GM08714 (cell line): ENCODE results near the gene SUFU.

Experiments
- H3K4me3 ChIP-seq: fragments of 200-500 bp; sonication (Bioruptor generic); 2 replicates; pipeline ENCODE4 v1.5.1; 2014; ENCODE audit warnings: mild to moderate bottlenecking, low read length, inconsistent platforms
- ZNF274 ChIP-seq: IDR thresholded peaks from 2 replicates; pipeline ENCODE4 v1.6.1; 2012; ENCODE audit warnings: mild to moderate bottlenecking, low read depth, low read length

SUFU gene

DNA sequence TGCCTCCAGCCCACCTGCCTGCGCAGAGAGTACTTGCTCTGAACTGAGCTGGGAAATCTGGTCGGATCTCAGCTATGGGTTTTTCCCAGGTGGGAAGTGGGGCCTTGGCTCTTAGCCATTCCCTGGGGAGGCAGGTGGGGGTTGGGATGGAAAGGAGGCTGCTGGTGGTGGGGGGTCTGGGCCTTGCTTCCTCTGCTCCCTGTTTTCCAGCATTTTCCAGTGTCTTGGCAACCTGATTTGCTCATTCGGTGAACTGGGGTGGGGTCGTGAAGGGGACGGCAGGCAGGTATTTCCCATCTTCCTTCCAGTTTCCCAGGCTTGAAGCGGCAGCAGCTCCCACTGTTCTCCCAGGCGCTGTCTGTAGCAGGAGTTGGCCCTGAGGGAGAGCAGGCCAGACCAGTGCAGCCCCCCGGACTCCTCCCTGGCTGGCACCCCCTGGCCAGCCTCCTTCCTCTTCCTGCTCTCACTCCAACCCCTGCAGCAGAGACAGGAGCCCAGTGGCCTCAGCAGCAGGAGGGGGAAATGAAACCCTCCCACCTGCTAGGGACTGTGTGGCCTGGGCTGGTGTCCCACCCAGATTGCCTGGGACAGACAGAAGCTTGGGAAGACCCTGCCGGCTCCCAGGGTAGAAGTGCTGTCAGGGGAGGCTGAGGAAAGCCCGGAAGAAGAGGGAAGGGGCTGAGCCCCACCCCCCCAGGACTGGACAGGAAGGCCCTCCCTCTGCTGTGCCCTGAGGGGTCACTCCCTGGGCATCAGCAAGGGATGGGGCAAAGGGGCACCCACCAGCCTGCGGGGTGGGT lies 147.1 kb downstream of the SUFU start:
- peak overlapping the region; percentile 16; the same call in 1 of the 2 replicates for H3K4me3 ChIP-seq
- TF ChIP-seq ZNF274 = no peak

DNA sequence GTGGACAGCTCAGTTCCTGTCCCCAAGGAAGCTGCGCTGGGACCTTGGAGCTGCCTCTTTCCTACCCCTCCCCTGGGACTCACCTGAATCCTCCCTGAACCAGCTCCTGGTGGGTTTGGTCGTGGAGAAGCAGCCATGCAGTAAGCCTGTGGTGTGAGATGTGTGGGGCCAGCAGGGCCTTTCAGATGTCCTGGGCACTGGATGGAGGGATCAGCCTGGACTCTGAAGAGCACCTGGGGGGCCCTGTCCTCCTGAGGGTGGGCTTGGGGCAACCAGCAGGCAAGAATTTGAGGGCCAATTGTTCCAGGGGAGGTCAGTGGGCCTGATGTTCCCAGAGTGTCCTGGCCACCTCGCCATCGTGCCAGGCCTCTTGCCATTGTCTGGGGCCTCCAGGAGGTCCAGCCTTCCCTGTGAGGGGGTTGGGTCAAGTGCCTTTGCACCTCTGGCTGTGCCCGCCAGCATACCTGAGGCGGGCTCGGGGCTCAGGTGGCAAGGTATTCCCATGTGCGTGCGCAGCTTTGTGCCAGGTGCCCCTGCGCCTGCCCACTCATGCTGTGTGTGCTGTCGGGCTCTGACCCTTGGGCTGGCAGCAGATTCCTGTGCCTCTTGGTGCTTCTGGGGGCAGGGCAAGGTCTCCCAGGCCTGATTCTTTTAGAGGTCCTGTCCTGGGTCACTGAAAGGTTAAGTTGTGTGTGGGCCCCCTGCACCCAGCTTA lies 147.8 kb downstream of the SUFU start:
- peak overlapping the region; percentile 16; the same call in 1 of the 2 replicates for H3K4me3 ChIP-seq
- no peak for TF ChIP-seq ZNF274

DNA sequence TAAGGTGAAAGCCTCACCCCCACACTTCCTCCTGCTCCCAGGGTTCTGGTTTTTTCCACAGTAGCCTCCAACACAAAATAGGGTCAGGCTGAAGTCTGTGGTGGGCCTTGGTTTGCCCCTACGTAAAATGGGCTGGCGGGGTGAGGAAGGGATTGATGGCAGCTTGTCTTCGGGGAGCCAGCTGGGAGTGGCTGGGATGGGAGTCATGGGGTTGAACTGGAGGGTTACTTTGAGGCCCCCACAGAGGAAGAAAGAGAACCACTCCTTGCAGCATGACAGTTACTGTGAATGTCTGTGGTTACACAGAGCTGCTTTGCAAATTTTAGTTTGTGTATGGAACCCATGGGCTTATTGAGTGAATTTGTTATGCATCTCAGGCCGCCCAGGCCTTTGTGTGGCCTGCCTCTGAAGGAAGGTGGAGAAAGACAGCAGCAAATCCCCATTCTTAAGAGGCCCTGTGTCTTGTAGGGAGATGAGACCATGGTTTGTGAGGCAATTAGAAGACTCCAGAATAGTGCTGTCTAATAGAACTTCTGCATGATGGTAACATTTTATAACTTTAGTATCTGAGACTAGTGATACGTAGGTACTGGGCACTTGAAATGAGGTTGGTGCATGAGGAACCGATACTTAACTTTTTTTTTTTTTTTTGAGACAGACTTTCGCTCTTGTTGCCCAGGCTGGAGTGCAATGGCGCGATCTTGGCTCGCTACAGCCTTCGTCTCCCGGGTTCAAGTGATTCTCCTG lies 148.6 kb downstream of the SUFU start:
- H3K4me3 ChIP-seq = peak overlapping the region; percentile 16; the same call in 1 of the 2 replicates
- no peak for TF ChIP-seq ZNF274

DNA sequence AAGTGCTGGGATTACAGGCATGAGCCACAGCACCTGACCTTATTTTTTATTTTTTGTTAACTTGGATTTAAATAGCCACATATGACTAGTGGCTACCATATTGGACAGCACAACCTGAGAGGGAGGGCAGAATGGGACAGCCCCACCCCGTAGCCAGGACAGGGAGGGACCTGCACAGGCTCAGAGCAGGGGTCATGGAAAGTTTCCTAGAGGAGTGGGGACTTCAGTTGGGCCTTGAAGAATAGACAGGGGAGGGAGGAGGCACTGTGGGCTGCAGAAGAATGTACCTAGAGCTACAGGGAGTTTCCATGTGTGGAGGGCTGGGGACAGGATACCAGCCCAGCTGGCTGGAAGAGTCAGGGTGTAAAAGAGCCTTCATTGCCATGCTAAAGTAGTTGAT lies 149.3 kb downstream of the SUFU start:
- no peak for TF ChIP-seq ZNF274
- no peak overlapping the region; the same call in 1 of the 2 replicates for H3K4me3 ChIP-seq

DNA sequence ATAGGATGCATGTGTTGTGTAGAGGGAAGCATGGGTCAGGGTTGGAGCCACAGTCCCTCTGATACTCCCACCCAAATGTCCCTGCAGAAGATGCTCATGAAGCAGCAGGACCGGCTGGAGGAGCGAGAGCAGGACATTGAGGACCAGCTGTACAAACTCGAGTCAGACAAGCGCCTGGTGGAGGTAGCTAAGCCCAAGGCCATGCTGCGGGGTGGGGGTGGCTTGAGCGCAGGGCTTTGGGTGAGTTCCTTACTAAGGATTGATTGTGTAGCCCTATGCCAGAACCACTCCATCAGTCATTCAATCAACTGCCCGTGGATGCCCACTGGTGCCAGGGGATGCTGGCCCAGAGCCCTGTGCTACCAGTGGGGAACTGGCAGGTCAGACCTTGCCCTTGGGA lies 150.8 kb downstream of the SUFU start:
- TF ChIP-seq ZNF274 = no peak

DNA sequence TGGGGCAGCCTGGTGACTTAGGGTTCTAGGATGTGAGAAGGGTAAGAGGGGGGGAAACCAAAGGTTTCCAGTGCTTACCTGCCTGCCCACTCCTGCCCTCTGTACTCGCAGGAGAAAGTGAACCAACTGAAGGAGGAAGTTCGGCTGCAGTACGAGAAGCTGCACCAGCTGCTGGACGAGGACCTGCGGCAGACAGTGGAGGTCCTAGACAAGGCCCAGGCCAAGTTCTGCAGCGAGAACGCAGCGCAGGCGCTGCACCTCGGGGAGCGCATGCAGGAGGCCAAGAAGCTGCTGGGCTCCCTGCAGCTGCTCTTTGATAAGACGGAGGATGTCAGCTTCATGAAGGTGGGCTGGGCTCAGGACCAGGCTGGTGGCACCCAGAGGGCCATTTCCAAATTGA lies 151.2 kb downstream of the SUFU start:
- TF ChIP-seq ZNF274 = no peak
- H3K4me3 ChIP-seq = no peak overlapping the region

More for the DNA sequence above, 150.8 kb downstream of the SUFU start:
- no peak overlapping the region for H3K4me3 ChIP-seq

DNA sequence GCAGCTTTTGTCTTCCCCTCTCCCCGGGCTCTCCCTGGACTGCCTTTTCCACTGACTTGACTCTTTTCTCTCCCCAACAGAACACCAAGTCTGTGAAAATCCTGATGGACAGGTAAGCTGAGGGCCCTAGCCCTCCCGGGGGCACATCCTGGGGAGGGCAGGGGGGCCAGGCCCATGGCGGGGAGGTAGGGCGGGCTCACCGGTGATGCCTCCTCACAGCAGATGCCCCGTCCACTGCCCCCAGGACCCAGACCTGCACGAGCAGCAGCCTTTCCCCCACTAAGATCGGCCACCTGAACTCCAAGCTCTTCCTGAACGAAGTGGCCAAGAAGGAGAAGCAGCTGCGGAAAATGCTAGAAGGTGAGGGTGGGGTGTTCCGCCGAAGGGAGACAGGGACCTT lies 152.3 kb downstream of the SUFU start:
- no peak for TF ChIP-seq ZNF274
- H3K4me3 ChIP-seq = no peak overlapping the region

DNA sequence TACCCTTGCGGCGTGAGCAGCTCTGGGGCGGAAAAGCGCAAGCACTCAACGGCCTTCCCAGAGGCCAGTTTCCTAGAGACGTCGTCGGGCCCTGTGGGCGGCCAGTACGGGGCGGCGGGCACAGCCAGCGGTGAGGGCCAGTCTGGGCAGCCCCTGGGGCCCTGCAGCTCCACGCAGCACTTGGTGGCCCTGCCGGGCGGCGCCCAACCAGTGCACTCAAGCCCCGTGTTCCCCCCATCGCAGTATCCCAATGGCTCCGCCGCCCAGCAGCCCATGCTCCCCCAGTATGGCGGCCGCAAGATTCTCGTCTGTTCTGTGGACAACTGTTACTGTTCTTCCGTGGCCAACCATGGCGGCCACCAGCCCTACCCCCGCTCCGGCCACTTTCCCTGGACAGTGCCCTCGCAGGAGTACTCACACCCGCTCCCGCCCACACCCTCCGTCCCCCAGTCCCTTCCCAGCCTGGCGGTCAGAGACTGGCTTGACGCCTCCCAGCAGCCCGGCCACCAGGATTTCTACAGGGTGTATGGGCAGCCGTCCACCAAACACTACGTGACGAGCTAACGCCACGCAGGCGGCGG lies 153.1 kb downstream of the SUFU start:
- no peak for TF ChIP-seq ZNF274
- no peak overlapping the region for H3K4me3 ChIP-seq

DNA sequence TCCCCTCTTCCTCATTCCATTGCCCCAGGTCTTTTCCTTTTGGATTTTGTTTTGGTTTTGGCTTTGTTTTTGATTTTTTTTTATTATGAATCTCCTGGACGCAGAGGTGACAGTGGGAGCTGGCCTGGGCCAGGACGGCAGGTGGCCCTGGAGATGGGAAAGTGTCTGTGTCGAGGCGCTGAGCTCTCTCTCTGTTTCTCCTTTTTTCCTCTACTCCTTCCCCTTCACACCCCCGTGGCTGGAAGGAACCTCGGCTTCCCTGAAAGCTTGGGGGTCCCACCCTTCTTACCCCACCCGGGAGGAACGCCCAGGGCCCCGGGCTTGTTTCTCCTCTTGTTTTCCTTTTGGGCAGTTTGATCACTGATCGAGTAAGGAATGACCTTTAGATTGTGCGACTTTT lies 153.7 kb downstream of the SUFU start:
- TF ChIP-seq ZNF274 = no peak
- H3K4me3 ChIP-seq = no peak overlapping the region

DNA sequence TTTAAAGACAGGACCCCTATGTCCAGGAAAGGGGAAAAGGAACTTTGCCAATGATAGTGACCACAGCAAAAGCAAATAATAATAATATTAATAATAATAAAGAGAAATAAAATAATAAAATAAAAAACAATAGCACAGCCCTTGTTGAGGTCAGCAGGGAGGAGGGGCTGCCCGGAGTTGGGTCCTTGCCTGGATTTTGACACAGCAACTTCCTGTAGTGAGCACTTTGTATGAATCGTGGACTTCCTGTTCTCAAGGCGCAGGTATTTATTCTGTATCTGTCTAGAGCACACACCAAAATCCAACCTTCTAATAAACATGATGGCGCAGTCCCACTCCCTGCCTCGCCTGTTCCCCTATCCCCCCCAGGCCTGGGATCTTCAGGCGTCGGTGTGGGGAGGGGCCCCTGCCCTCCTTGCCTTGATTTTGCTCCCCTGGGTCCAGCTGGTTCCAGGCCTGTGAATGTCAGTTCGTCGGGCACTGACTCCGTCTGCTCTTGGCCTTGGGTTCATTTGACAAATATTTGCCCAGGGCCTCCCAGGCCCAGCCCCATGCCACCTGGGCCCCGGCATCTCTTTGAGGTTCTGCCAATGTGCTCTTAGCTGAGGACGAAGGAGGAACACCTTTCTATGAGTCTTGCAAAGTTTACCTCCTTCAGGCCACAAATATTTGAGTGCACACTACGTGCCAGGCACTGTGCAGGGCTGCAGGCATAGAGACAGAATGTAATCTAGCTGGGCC lies 154.4 kb downstream of the SUFU start:
- TF ChIP-seq ZNF274 = no peak
- H3K4me3 ChIP-seq = no peak overlapping the region

DNA sequence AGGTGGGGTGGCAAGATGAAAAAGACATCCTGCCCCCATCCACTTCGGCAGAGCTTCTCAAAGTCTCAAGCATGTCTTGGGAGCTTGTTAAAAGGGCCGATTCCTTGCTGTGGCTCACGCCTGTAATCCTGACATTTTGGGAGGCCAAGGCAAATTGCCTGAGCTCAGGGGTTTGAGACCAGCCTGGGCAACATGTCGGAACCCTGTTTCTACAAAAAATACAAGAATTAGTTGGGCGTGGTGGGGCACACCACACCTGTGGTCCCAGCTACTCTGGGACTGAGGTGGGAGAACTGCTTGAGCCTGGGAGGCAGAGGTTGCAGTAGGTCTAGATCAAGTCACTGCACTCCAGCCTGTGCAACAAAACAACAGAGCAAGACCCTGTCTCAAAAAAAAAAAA lies 155.0 kb downstream of the SUFU start:
- no peak overlapping the region for H3K4me3 ChIP-seq
- no peak for TF ChIP-seq ZNF274

DNA sequence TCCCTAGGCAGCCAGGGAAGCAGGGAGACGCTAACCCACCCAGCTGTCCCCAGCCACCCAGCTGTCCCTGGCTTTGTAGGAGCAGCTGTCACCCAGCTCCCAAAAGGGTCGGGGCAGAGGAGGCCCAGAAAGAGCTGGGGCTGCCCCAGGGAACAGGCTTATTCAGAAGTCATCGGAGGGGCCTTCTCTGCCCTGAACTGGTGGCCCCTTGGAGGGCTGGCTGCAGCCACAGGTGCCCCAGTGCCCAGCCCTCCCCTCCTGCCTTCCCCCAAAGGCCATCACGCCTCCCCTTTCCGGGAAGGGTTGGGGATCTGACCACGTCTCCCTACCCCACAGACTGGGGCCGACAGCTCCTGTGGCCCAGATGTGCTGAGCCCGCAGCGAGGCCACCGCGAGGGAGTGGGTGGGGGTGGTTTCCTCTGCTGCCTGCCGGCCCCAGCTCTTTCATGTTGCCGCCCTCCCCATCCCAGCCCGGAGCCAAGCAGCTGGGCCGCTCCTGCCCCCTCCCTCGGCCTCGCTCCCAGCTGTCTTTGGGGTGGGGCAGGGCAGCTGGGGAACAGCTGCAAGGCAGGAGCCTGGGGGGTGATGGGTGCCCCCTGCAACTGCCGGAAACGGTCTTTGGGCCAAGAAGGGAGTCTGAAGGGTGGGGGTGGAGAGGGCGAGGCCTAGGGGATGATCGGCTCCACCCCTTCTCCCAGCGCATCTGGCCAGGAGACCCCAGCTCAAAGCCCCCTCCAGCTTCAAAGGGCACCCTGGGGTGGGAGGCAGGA lies 157.3 kb downstream of the SUFU start:
- no peak overlapping the region; the same call in 1 of the 2 replicates for H3K4me3 ChIP-seq

DNA sequence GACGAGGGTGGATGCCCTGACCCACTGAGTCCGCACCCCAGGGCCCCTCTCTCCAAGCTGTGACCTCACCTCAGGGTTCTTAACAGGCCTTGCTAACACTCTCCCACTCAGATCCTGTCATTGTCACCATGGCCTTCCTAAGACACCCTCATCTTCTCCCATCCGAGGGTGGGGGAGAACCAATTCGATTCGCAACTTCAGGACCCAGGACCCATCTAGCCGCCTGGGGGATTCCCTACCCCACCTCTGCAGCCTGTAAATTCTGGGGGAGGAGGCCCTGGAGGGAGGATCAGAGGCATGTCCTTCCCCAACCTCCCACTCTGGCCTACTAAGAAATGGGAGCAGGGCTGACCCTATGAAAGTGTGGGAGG lies 157.9 kb downstream of the SUFU start:
- no peak for TF ChIP-seq ZNF274
- H3K4me3 ChIP-seq = no peak overlapping the region

More for the DNA sequence above, 157.3 kb downstream of the SUFU start:
- TF ChIP-seq ZNF274 = no peak
